Measurements from ENCODE around the gene PPIL1. TPM values are rescaled to one million over a fixed set of nuclear protein-coding genes. Genes with fewer than 3 reads are reported as not detected.

The PPIL1 gene
- total and polyA plus RNA-seq, 2 of the 13 experiments (the other 11 are each of a cell fraction or from before 2014, with no cell fraction given): 74.2 to 144 TPM

- TF ChIP-seq NFIB (CRISPR knock-in tag; IDR thresholded peaks at IDR 0.05; ENCODE audit: borderline replicate concordance) (no peak), TEAD3 (CRISPR knock-in tag; optimal IDR thresholded peaks at IDR 0.05; ENCODE audit: borderline replicate concordance) (peak; percentile 13), ZFP91 (CRISPR knock-in tag; IDR thresholded peaks at IDR 0.05; ENCODE audit: borderline replicate concordance) (0 out of 2 replicates have a peak, but pooled peaks have one; percentile 13), POLR2AphosphoS2 (IDR thresholded peaks at IDR 0.05; ENCODE audit: low read depth, low read length) (no peak), ZMYM4 (CRISPR knock-in tag; IDR thresholded peaks at IDR 0.05) (no peak), NR2F6 (IDR thresholded peaks at IDR 0.05) (no peak), NR2F6 (CRISPR knock-in tag; IDR thresholded peaks at IDR 0.05) (0 out of 2 replicates have a peak, but pooled peaks have one; percentile 9), ZMYM3 (CRISPR knock-in tag; IDR thresholded peaks at IDR 0.05) (peak; percentile 24; the same call in 1 of the 2 replicates), ZNF3 (CRISPR knock-in tag; IDR thresholded peaks at IDR 0.05) (no peak), SP1 (IDR thresholded peaks at IDR 0.05) (no peak), SP1 (CRISPR knock-in tag; IDR thresholded peaks at IDR 0.05) (no peak), ATF1 (CRISPR knock-in tag; IDR thresholded peaks at IDR 0.05) (no peak), GATAD2A (CRISPR knock-in tag; IDR thresholded peaks at IDR 0.05) (0 out of 2 replicates have a peak, but pooled peaks have one; percentile 26), CENPX (CRISPR knock-in tag; IDR thresholded peaks at IDR 0.05) (no peak), POLR2A (IDR thresholded peaks at IDR 0.05; ENCODE audit: insufficient read depth in 1 of 2, low read depth in 2 of 2, low read length in 2 of 2) (peak in 1 of 2 experiments; percentile 23; a peak in 1 of 4 replicates), NRL (CRISPR knock-in tag; IDR thresholded peaks at IDR 0.05; ENCODE audit: borderline replicate concordance) (no peak), ATF7-NPFF (CRISPR knock-in tag; IDR thresholded peaks at IDR 0.05; ENCODE audit: low read depth) (no peak), ZNF850 (CRISPR knock-in tag; conservative IDR thresholded peaks at IDR 0.05) (no peak), CC2D1A (CRISPR knock-in tag; IDR thresholded peaks at IDR 0.05) (no peak), HIVEP1 (CRISPR knock-in tag; IDR thresholded peaks at IDR 0.05) (peak; percentile 41; the same call in 1 of the 2 replicates), RCOR2 (CRISPR knock-in tag; IDR thresholded peaks at IDR 0.05) (no peak), FOSL2 (CRISPR knock-in tag; IDR thresholded peaks at IDR 0.05) (no peak), ZNF75D (CRISPR knock-in tag; IDR thresholded peaks at IDR 0.05; ENCODE audit: borderline replicate concordance) (no peak), HMG20B (CRISPR knock-in tag; conservative IDR thresholded peaks at IDR 0.05) (no peak), ZNF124 (CRISPR knock-in tag; IDR thresholded peaks at IDR 0.05) (no peak), MEIS1 (CRISPR knock-in tag; IDR thresholded peaks at IDR 0.05; ENCODE audit: borderline replicate concordance) (peak; percentile 32; the same call in 1 of the 2 replicates), PHF21A (CRISPR knock-in tag; IDR thresholded peaks at IDR 0.05) (no peak), CHD4 (IDR thresholded peaks at IDR 0.05; ENCODE audit: borderline replicate concordance, low read length) (no peak), SOX5 (CRISPR knock-in tag; IDR thresholded peaks at IDR 0.05; ENCODE audit: borderline replicate concordance) (peak; percentile 24; the same call in 1 of the 2 replicates), ZBTB34 (CRISPR knock-in tag; IDR thresholded peaks at IDR 0.05) (no peak), HNF4G (IDR thresholded peaks at IDR 0.05; ENCODE audit: borderline replicate concordance, low read depth, low read length) (peak; percentile 27; the same call in 1 of the 2 replicates), HNF4G (CRISPR knock-in tag; IDR thresholded peaks at IDR 0.05; ENCODE audit: borderline replicate concordance, low read depth) (peak; percentile 60; the same call in 1 of the 2 replicates)
These were observed 39.8 kb downstream of the PPIL1 start (continued) for GRCh38 chr6:36834576-36835341.

Measured in HepG2 (cell line).